ENCODE measurements around the gene RABGAP1L.

DNA sequence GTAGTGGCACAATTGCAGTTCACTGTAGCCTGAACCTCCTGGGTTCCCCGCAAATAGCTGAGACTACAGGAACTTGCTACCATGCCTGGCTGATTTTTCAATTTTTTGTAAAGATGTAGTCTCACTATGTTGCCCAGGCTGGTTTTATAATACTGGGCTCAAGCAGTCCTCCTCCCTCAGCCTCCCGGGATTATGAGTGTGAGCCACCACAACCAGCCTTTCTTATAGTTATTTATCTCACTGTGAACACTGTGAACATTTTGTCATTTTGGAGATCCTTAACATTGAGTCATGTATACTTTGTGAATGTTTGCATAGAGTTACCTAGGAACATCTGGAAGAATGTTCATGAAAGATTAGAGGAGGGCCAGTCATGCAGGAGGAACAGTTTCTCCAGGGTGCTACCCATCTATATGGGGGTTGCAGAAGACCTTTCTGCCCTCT lies 713.3 kb downstream of the RABGAP1L start:
- TF ChIP-seq ZNF274 (IDR thresholded peaks at IDR 0.05; ENCODE audit: low read depth, low read length): no peak
- no peak for TF ChIP-seq SUZ12 (IDR thresholded peaks at IDR 0.05; ENCODE audit: extremely low read depth, insufficient read depth, insufficient read length)

Data from NT2/D1 (cell line).